Skin of body (tissue), 2 donors: ENCODE measurements around the gene RPL7A. TPM values are rescaled to one million over a fixed set of nuclear protein-coding genes. Genes with fewer than 3 reads are reported as not detected.
A peak's percentile ranks its signal among the peaks of the same experiment; 100 is the strongest.
"Not testable (repeated sequence)": the region's sequence is repeated elsewhere in the genome, so short reads cannot be mapped to it uniquely, and the experiment has no call there.

ENCODE experiments used
- DNase-seq: peaks from one replicate; lab custom pipeline; 2025; lab: John Stamatoyannopoulos, UW
- total RNA-seq: library from RNA; depleted of rRNA; stranded (reverse); fragments of >200 nt; gene quantifications from one replicate; pipeline ENCODE4 v1.2.3, GENCODE V29; 2014

Gene RPL7A
- 1,486 TPM for total RNA-seq

DNA sequence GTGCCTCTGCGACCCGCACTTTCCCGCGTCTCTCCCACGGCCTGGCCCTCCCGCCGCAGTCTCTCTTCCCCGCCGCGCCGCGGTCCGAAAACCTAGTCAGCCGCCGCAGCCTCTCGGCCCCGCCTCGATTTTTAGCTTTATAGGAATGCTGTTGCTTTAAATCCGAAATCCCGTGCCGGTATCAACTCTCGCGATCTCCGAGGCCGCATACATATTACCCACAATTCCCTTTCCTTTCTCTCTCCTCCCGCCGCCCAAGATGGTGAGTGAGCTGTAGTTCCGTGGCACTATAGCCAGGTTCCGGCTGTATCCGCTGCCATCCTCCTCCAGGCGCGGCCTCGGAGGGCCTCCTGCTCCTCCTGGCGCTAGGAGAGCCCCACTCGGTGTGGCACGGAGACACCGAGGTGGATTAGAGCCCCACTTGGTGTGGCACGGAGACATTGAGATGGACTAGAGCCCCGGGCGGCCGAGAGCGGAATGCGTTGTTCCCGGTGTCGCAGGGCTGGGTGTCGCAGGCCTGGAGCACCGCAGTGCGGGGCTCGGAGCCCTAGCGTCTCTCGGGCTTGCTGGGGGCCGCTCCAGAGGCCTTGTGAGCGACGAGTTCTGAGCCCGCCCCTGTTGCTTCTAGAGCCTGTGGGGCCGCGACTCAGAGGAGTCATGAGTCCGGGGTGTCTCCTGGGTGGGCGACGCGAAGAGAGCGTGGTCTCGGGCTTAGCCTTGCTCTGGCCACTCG lies at the start of gene RPL7A, which contains the start of gene MED22:
TSS of gene RPL7A (plus strand) at position 234 of the 733 bp plus-strand sequence. CDS start at position 260, 26 bp downstream.
TSS of gene MED22 (minus strand) at position 147 of the 733 bp plus-strand sequence. CDS start 1,469 bp downstream, outside the sequence.
- peak; percentile 96 for DNase-seq

DNA sequence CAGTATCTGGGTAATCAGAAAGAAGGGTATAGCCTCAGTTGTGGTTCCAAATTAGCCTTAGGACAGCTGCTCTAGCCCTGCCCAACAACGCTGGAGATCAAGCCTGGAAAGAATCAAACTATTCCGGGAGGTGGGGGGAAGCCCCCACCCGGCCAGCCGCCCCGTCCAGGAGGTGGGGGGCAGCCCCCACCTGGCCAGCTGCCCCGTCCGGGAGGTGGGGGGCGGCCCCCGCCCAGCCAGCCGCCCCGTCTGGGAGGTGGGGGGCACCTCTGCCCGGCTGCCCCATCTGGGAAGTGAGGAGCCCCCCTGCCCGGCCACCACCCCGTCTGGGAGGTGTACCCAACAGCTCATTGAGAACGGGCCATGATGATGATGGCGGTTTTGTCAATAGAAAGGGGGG lies 48.0 kb upstream of the RPL7A start:
- DNase-seq: not testable (repeated sequence)

DNA sequence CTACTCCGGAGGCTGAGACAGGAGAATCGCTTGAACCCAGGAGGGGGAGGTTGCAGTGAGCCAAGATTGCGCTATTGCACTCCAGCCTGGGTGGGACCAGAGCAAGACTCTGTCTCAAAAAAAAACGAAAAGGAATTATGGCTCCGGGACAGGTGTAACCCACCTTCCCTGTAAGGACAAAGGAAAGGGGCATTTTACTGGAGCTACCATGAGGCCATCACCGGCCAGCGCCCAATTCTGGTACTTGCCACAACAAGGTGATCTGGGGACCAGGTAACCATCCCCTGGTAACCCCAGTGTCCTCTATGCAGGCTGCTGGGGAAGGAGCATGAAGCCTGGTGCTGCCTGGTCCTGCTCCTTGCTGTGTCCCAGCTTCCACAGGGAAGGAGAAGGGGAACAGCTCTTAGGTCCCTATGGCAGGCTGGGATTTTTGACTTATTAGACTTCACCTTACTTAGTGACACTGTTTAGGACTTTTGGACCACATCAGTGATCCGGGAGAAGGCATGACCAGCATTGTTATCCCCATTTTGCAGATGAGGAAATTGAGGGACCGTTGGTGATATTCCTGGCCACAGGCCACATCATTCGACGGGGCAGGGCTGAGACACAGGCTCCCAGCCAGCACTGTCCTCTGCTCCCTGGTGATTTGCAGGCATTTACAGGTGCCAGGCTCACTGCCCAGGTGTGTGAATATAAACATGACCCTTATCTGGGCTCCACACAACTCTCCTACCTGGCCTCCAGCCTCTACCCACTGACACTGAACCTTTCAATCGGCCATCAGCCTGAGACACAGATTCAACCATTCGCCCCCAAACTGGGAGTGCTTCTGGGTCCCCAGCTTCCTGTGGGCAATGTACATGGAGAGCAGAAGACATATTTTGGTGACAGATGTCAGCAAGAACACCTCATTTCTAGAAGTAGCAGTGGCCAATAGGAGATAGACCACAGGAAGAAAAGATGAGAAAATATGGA lies 46.5 kb upstream of the RPL7A start:
- DNase-seq: no peak

DNA sequence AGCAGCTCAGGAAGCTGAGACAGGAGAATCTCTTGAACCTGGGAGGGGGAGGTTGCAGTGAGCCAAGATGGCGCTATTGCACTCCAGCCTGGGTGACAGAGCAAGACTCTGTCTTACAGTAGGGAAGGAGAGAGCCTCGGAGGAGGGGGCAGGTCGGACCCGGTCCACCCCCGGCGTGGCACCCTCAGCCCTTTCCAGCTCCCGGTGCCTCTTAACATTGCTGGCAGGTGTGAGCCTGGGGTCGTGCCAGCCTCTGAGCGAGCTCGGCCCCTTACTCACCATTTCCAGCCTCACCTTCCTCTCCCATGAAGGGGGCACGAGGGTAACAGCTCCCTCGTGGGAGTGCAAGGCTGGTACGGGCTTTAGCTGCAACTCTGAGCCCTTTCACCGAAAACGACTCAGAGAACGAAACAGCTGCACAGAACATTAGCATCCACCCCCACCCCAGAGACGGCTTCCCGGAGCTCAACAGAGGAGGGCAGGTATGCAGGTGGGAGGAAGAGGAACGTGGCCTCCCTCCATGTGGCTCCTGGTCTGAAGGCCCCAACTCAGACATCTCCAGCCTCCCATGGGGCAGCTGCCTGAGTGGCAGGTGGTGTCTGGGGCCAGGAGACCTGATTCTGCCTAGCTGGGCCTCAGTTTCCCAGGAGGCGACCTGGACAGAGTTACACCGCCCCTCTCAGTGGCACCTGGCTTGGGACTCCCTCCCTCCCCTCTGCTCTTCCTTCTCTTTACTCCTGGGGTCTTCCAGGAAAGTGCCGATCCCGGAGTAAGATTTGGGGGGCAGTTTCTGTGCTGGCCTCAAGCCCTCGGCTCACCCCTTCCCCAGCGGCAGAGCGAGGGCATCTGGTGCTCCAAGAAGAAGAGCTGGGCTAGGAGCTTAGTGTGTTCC lies 44.5 kb upstream of the RPL7A start:
- no peak for DNase-seq

DNA sequence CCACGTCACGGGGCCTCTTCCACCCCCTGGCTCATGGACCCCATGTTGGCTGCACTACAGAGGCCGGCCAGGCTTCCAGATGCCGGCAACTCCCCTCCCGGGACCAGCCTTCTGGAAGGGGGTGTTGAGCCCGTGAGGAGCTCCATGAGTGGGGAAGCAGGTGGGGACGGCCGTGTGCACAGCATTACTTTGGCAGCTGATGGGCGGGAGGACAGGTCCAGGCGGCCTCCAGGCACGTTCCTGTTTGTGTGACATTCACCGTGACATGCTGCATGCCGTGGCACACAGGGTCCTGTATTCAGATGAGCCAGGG lies 43.9 kb upstream of the RPL7A start:
- DNase-seq: no peak

DNA sequence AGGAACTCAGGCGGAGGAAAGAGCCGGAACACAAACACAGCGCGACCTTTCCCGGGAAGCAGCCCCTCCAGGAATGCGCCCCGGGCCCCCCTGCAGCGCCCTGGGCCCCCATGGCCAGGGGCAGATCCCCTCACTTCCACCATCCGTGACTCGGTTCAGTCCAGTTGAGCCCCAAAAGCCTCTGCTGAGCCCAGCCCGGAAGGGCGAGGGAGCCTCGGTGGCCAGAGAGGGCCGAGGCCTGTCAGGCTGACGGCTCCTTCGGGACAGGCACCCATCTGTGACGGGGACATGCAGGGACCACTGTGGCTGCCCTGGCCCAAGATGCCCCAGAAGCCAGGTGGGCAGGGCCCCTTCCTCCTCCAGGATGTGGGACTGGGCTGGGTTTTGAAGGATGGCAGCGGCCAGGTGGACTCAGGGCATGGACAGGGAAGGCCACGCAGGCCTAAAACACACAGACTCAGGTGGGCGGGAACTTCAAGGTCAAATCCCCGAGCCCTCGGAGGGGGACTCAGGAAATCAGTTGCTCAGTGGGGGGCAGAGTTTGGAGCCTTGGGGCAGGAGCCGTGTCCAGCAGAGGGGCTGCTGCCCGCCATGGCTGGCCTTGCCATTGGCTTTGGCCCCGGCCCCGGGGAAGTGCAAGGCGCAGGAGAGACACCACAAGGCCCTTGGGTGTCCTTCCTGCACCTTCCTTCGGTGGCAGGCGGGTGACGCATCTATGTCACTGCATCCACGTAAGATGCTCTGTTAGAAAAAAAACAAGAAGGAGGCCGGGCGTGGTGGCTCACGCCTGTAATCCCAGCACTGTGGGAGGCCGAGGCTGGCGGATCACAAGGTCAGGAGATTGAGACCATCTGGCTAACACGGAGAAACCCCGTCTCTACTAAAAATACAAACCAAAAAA lies 43.3 kb upstream of the RPL7A start:
- DNase-seq: no peak

DNA sequence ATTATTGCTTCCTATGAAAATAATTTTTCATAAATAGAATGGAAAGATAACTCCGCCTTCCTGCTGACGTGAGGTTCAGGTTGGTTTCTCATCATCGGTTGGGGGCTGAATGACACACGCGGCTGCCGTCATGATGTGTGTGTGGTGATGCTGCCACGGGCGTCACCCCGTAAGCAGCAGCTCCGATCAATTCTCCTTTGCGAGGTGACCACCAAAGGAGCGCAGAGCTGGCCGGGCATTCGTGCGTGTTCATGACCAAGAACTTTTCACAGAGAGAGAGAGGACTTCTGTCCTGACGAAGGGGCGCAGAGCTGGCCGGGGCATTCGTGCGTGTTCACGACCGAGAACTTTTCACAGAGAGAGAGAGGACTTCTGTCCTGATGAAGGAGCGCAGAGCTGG lies 42.3 kb upstream of the RPL7A start:
- no peak for DNase-seq

DNA sequence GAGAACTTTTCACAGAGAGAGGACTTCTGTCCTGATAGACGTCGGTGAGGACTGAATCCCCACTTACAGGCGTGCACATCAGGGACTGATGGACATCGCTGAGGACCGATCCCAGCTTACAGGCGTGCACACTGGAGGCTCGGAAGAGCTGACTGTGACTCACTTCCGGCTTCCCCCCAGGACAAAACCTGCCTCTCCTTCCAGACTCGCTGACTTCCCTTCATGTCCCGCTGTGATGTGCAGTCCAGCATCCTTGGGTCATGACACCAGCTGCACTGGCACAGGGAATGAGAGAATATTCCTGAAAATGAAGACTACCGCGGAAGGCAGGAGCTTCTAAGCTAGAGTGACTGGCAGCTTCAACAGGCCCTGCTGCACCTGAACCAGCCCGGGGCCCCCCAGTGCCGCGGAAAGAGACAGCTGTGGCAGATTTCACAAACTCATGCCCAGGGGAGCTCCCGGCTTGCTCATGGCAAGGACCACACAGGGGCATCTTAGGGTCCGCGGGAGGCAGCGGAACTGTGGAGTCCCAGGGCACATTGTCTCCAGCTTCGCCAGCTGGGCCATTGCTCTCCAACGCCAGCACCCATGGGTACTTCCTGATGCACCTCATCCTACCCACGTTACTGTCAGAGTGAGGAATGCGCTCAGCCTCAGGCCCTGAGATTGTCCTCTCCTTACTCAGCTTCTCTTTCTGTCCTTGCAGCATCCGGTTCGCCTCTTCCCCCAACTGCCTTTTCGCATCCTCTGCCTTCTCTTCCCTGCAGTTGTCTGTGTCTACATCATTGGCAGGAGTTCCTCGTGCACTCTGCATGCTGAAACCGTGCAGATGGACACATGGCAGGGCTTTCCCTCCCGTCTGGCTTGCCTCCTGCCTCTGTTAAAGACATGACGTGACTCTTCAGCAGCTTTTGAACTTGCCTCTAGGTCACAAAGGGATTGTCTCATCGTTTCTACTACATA lies 41.5 kb upstream of the RPL7A start:
- DNase-seq: peak; percentile 25

DNA sequence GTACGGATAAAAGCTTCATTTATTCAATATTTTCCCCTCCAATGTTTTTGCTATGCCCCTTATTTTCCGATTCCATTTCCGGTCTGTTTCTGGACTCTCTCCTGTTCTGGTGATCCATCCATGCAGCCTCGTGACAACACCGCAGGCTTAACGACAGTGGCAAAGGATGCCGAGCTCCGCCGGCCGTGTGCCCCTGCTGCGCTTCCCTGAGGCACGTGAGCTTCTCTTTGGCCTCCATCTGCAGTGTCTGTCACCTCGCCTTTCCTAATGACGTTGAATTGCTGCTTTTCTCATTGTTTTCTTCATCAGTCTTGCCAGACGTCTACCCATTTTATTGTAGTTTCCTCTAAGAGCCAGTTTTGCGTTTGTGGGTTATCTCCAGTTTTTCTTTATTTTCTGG lies 40.7 kb upstream of the RPL7A start:
- DNase-seq: no peak

DNA sequence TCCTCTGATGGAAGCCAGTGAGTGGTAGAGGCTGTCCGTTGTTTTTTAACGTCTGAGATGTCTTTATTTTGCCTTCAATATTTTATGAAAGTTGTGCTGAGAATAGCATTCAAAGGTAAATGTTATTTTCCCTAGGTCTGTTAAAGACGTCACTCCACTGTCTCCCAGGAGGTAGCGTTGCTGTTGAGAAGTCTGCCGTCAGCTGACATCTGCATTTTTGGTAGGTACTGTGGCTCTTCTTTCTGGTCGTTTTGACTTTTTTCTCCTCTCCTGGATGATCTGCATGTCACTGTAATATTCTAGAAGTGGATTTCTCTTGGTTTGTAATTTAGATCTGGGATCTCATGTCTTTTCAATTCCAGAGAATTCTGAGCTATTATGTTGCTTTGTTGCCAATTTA lies 38.4 kb upstream of the RPL7A start:
- DNase-seq: no peak

DNA sequence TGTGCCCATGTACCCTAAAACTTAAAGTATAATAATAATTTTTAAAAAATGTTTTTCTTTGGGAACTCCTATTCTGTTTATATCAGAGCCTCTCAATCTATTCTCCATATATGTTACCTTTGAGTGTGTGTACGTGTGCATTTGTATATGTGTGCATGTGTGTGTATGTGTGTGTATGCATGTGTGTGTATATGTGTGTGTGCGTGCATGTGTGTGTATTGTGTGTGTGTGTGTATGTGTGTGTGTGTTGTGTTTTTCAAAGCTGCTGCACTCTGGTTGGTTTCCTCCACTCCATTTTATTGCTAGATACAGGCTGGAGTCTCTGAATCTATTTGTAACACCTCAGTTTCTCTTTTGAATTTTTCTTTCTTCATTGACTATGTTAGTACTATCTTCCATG lies 32.0 kb upstream of the RPL7A start:
- no peak for DNase-seq

DNA sequence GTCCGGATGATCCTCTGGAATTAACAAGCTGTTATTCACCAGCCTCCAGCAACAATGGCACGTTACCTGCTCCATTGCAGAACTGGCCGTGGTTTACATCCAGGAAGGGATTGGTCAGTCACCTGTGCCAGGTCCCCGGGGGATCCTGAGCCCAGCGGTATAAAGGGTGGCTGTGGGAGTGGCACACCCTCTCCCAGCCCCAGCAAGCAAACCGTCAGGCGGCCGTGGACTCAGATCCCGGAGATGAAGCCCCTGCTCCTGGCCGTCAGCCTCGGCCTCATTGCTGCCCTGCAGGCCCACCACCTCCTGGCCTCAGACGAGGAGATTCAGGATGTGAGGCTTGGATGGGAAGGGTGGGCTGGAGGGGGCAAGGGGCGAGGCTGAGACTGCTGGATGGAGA lies 30.5 kb upstream of the RPL7A start:
- DNase-seq: not testable (repeated sequence)

DNA sequence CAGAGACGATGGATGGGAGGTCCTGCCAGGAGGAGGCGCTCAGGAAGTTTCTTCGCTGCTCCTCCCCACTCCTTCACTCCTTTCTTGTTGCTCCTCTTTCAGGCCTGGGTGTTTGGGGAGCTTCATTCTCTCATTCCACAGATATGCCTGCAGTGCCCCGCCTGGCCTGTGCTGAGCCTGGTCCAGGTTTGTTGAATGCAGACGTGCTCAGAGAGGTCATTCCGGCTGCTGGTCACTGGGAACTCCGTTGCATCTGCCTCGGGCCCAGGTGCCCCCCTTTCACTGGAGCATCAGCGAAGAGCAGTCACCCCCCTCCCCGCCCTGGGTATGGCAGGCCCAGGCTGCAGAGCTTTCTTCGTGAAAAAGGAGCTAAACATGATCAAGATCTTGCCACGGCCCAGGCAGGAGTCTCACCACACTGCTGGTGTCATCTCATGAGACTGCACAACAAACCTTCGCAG lies 27.6 kb upstream of the RPL7A start:
- no peak for DNase-seq

DNA sequence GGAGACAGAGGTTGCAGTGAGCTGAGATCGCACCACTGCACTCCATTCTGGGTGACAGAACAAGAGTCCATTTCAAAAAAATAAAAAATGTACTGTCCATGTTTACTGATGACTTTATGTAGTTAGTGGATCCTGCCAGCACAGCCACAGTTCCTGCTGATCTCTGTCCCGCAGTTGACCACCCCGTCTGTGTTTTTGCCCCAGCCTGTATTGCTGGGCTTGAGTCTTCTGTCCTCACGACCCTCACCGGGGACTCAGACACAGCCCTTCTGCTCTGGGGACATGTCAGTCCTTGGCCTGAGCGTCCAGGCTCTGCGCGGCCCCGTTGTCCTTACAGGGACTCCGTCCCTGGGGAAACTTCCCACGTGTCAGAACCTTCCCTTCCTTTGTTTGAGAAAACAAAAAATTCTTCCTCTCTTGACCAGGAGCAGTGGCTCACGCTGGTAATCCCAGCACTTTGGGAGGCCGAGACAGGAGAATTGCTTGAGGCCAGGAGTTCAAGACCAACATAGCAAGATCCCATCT lies 26.5 kb upstream of the RPL7A start:
- no peak for DNase-seq

DNA sequence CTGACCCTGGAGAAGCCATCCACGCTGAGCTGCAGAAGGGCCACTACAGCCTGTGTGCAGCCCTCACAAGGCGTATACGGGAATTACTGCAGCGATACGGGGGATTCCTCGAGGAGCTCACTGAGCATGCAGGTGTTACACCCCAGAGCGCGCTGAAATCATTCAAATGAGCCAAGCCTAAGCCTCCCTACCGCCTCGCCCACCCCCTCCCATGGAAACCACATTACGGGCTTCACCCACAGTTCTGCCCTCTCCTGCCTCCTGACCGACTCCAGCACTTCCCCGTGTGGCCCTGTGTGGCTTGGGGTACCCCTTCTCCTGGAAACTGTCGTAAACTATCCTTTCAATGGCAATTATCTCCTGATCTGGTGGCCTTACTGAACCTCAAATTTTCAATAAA lies 25.3 kb upstream of the RPL7A start:
- no peak for DNase-seq

DNA sequence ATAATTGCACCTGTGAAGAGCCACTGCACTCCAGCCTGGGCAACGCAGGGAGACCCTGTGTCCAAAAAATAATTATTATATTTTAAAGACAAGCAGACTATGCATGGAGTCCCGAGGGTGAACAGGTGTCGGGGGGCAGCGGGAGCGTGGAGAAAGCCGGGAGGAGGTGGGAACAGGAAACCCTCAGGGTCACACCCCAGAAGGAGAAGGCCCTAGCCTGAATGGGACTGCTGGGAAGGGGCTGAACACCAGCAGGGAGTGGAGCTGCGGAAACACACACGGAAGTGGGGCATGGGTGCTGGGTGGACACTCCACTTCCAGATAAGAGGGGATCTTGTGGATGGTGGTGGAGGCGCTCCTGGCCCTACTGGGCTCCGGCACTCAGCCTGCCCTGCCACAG lies 24.8 kb upstream of the RPL7A start:
- no peak for DNase-seq

DNA sequence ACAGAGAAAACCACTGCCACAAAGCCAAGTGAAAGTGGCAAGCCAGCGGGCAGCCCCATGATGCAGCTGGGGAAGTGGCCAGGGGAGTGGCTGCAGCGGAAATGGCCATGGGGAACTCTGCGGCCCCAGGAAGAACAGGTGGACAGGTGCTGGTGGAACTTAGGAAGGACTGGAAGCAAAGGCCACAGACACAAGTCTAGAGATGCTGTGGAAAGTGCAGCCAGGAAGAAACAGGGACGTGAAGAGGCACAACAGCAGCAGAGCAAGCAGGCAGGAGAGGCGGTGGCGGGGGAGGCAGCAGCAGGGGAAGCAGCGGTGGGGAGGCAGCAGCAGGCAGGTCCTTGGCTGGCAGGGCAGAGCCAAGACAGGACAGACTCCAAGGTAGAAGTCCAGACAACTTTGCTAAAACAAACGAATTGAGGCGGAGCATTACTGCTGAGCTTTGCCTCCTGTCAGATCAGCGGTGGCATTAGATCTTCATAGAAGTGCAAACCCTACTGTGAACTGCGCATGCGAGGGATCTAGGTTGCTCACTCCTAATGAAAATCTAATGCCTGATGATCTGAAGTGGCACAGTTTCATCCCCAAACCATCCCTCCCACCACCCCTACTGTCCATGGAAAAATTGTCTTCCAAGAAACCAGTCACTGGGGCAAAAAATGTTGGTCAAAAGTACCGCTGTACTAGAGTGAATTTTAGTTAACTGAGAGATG lies 23.9 kb upstream of the RPL7A start:
- DNase-seq: no peak

DNA sequence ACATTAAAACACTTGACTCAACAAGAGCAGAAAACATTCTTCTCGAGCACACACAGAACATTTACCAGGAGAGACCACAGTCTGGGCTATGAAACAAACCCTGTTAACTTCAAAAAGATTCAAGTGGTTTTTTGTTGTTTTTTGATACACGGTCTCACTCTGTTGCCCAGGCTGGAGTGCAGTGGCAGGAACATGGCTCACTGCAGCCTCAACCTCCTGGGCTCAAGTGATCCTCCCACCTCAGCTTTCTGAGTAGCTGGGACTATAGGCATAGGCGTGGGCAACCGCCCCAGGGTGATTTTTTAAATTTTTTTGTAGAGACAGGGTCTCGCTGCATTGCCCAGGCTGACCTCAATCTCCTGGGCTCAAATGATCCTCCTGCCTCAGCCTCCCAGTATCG lies 21.0 kb upstream of the RPL7A start:
- not testable (repeated sequence) for DNase-seq
